Panc1 (cell line): ENCODE measurements around the gene HSF2BP. TPM values are rescaled to one million over a fixed set of nuclear protein-coding genes. Genes with fewer than 3 reads are reported as not detected.

ENCODE experiments used
- ATAC-seq: fragments of 200-7000 bp; cut with Tn5 transposase; 2 replicates; pipeline ENCODE4 v1.9.1; 2020; ENCODE audit warnings: mild to moderate bottlenecking, moderate library complexity
- BruUV-seq: library from RNA; stranded (reverse); fragments of 400-500 nt; replicated peaks from 2 replicates; lab custom pipeline; 2021; lab: Mats Ljungman, UMichigan
- CTCF ChIA-PET: fragments of 300-600 bp; sonication (Branson Sonifier 250); formaldehyde crosslinking; loops from one replicate; lab custom pipeline; 2022; ENCODE audit warnings: antibody characterized with exemption; lab: Charles Lee
- POLR2A ChIA-PET: fragments of 300-600 bp; sonication (Branson Sonifier 250); formaldehyde crosslinking; loops from one replicate; lab custom pipeline; 2022; ENCODE audit warnings: antibody characterized with exemption; lab: Charles Lee
- DNase-seq: peaks from one replicate; pipeline ENCODE4 v3.0.0-alpha.2; 2010; ENCODE audit warnings: low read depth, low spot score
- H3K27ac ChIP-seq: 2 replicates; pipeline ENCODE4 v1.5.1; 2011; ENCODE audit warnings: mild to moderate bottlenecking, low read length, inconsistent platforms
- H3K27me3 ChIP-seq: fragments of 200-500 bp; sonication (Bioruptor generic); 2 replicates; pipeline ENCODE4 v1.6.0; 2014; ENCODE audit warnings: low read length, inconsistent platforms; ENCODE audit not compliant: control insufficient read depth, insufficient read depth
- H3K36me3 ChIP-seq: fragments of 200-500 bp; sonication (Bioruptor generic); 2 replicates; pipeline ENCODE4 v1.5.1; 2014; ENCODE audit warnings: inconsistent platforms, mild to moderate bottlenecking, low read length, moderate library complexity; ENCODE audit not compliant: control insufficient read depth, insufficient read depth
- H3K4me1 ChIP-seq: 2 replicates; pipeline ENCODE4 v1.5.1; 2011; ENCODE audit warnings: inconsistent platforms, mild to moderate bottlenecking, low read length, moderate library complexity; ENCODE audit not compliant: control insufficient read depth, insufficient read depth
- H3K4me3 ChIP-seq, 2 experiments: 2 replicates each; pipeline ENCODE4 v1.5.1; 2011 to 2012; ENCODE audit warnings: low read depth in 2 of 2, low read length in 2 of 2, mild to moderate bottlenecking in 2 of 2, inconsistent platforms in 1 of 2, moderate library complexity in 1 of 2
- H3K9me3 ChIP-seq: fragments of 200-500 bp; sonication (Bioruptor generic); 2 replicates; pipeline ENCODE4 v1.5.1; 2014; ENCODE audit warnings: low read depth, mild to moderate bottlenecking, inconsistent platforms, low read length, moderate library complexity; ENCODE audit not compliant: control insufficient read depth, insufficient read depth
- POLR2AphosphoS5 ChIP-seq: IDR thresholded peaks from 2 replicates; pipeline ENCODE4 v1.6.1; 2012; ENCODE audit warnings: mild to moderate bottlenecking, low read depth, low read length, moderate library complexity
- SIN3A ChIP-seq: IDR thresholded peaks from 2 replicates; pipeline ENCODE4 v1.6.1; 2012; ENCODE audit warnings: low read depth, mild to moderate bottlenecking, low read length, moderate library complexity, borderline replicate concordance; ENCODE audit not compliant: insufficient read depth
- TCF7L2 ChIP-seq: IDR thresholded peaks from 2 replicates; pipeline ENCODE4 v1.6.1; 2011; ENCODE audit warnings: mild to moderate bottlenecking, low read depth, low read length, inconsistent platforms
- in situ Hi-C: cut with HindIII; loops from 2 replicates; pipeline ENCODE4 v1.10.0; 2016; ENCODE audit warnings: low sequenced_read_pairs, low pct_unique_long_range_greater_than_20kb
- intact Hi-C: fragments of 100-400 bp; cut with micrococcal nuclease; formaldehyde crosslinking; loops from one replicate; pipeline ENCODE4 v1.10.0; 2022; ENCODE audit not compliant: unreplicated experiment
- total RNA-seq: library from RNA; stranded (reverse); gene quantifications from one replicate; pipeline ENCODE4 v1.2.1, GENCODE V29; 2021; ENCODE audit not compliant: unreplicated experiment
- TF ChIP-seq, protein P1 (sequence below): fragments of 450-650 bp; IDR thresholded peaks from 2 replicates; pipeline ENCODE4 v1.5.1; 2017; ENCODE audit warnings: mild to moderate bottlenecking
- TF ChIP-seq, protein P2 (sequence below), 2 experiments: IDR thresholded peaks; 2 replicates each; pipeline ENCODE4 v1.6.1; 2011 to 2012; ENCODE audit warnings: low read depth in 2 of 2, control low read depth in 1 of 2, low read length in 1 of 2, mild to moderate bottlenecking in 1 of 2, moderate library complexity in 1 of 2; ENCODE audit not compliant: insufficient read depth in 1 of 2

Gene HSF2BP
- total RNA-seq, 1 experiment from 2014 or later, result 4.2 TPM

DNA sequence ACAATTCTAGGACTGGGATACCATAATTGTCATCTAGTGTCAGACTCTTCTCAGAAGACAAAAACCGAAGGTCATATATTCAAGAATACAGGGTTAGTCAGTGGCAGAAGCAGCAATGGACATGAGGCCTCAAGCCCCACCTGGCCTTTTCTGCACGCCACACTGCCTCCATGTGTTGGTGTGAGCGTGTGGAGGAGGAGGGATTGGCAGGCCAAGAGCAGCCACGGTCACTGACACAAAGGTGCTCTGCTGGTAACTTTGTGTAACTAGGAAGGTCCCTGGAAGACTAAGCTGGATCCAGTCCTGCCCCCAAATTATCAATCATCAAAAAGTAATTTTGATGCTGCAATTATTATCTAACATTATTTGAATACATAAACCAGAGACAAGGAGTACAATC, 34.9 kb downstream of the HSF2BP start:
- Histone ChIP-seq H3K27ac (no peak overlapping the region), H3K9me3 (no peaks in the 10 kb centered on the region), H3K4me3 (no peak overlapping the region), H3K36me3 (no peaks in the 10 kb centered on the region), H3K27me3 (no peaks in the 10 kb centered on the region), H3K4me1 (no peaks in the 10 kb centered on the region)
- DNase-seq (no peak), ATAC-seq (no peak)
- TF ChIP-seq, protein P1, sequence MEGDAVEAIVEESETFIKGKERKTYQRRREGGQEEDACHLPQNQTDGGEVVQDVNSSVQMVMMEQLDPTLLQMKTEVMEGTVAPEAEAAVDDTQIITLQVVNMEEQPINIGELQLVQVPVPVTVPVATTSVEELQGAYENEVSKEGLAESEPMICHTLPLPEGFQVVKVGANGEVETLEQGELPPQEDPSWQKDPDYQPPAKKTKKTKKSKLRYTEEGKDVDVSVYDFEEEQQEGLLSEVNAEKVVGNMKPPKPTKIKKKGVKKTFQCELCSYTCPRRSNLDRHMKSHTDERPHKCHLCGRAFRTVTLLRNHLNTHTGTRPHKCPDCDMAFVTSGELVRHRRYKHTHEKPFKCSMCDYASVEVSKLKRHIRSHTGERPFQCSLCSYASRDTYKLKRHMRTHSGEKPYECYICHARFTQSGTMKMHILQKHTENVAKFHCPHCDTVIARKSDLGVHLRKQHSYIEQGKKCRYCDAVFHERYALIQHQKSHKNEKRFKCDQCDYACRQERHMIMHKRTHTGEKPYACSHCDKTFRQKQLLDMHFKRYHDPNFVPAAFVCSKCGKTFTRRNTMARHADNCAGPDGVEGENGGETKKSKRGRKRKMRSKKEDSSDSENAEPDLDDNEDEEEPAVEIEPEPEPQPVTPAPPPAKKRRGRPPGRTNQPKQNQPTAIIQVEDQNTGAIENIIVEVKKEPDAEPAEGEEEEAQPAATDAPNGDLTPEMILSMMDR, result no peak
- no TSS peak for BruUV-seq
- ChIA-PET CTCF (no interaction called here), POLR2A (no interaction called here)
- intact Hi-C loops, result no loop called here
- in situ Hi-C loops, result no loop called here

DNA sequence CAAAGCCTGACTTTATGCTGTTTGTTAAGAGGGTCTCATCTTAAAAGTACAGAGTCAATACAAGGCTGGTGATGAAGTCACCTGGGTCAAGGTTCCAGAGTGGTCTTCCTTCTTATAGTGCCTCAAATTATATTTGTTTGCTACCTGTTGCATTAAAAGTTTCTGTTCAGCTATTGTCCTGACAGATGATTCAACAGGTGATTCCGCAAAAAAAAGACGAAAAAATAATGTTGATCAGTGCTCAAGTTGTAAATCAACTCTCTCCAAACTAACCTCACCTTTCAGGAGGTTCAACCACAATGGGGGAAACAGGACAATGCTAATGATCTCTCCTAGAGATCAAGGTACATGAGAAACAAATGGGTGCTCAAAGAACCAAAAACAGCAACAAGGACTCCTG, 35.7 kb downstream of the HSF2BP start:
- DNase-seq (no peak), ATAC-seq (no peak)
- BruUV-seq, result no TSS peak
- TF ChIP-seq, protein P1, result no peak
- TF ChIP-seq SIN3A (no peak), POLR2AphosphoS5 (no peak), TCF7L2 (no peak)
- TF ChIP-seq, protein P2, sequence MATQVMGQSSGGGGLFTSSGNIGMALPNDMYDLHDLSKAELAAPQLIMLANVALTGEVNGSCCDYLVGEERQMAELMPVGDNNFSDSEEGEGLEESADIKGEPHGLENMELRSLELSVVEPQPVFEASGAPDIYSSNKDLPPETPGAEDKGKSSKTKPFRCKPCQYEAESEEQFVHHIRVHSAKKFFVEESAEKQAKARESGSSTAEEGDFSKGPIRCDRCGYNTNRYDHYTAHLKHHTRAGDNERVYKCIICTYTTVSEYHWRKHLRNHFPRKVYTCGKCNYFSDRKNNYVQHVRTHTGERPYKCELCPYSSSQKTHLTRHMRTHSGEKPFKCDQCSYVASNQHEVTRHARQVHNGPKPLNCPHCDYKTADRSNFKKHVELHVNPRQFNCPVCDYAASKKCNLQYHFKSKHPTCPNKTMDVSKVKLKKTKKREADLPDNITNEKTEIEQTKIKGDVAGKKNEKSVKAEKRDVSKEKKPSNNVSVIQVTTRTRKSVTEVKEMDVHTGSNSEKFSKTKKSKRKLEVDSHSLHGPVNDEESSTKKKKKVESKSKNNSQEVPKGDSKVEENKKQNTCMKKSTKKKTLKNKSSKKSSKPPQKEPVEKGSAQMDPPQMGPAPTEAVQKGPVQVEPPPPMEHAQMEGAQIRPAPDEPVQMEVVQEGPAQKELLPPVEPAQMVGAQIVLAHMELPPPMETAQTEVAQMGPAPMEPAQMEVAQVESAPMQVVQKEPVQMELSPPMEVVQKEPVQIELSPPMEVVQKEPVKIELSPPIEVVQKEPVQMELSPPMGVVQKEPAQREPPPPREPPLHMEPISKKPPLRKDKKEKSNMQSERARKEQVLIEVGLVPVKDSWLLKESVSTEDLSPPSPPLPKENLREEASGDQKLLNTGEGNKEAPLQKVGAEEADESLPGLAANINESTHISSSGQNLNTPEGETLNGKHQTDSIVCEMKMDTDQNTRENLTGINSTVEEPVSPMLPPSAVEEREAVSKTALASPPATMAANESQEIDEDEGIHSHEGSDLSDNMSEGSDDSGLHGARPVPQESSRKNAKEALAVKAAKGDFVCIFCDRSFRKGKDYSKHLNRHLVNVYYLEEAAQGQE (IDR thresholded peaks at IDR 0.05; ENCODE audit: insufficient read depth in 1 of 2, low read depth in 2 of 2, low read length in 1 of 2), result no peak
- in situ Hi-C loops (no loop called here), intact Hi-C loops (no loop called here)
- Histone ChIP-seq H3K27me3 (no peaks in the 10 kb centered on the region), H3K36me3 (no peaks in the 10 kb centered on the region), H3K9me3 (no peaks in the 10 kb centered on the region), H3K4me3 (no peak overlapping the region), H3K27ac (no peak overlapping the region), H3K4me1 (no peaks in the 10 kb centered on the region)
- ChIA-PET POLR2A (no interaction called here), CTCF (no interaction called here)

DNA sequence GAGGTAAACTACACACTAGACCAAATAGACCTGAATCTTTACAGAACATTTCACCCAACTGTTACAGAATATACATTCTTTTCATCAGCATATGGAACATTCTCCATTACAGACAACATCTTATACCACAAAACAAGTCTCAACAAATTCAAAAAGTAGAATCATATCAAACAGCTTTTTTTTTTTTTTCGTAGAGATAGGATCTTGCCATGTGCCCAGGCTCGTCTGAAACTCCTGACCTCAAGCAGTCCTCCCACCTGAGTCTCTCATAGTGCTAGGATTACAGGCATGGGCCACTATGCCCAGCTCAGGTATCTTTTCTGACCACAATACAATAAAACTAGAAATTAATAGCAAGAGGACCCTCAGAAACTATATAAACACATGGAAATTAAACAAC, 36.5 kb downstream of the HSF2BP start:
- Histone ChIP-seq H3K9me3 (no peaks in the 10 kb centered on the region), H3K4me1 (no peaks in the 10 kb centered on the region), H3K27ac (no peak overlapping the region), H3K27me3 (no peaks in the 10 kb centered on the region), H3K4me3 (no peak overlapping the region), H3K36me3 (no peaks in the 10 kb centered on the region)
- TF ChIP-seq, protein P1, result no peak
- TF ChIP-seq TCF7L2 (no peak), POLR2AphosphoS5 (no peak), SIN3A (no peak)
- TF ChIP-seq, protein P2 (IDR thresholded peaks at IDR 0.05; ENCODE audit: insufficient read depth in 1 of 2, low read depth in 2 of 2, low read length in 1 of 2), result no peak
- ChIA-PET POLR2A (no interaction called here), CTCF (no interaction called here)
- no peak for DNase-seq
- in situ Hi-C loops (no loop called here), intact Hi-C loops (no loop called here)
- BruUV-seq, result no TSS peak
- no peak for ATAC-seq
